K562 (cell line): Measurements from ENCODE around the gene NHS. TPM values are rescaled to one million over a fixed set of nuclear protein-coding genes. Genes with fewer than 3 reads are reported as not detected.

ENCODE experiments used
- ATAC-seq: fragments of 200-7000 bp; cut with Tn5 transposase; 3 replicates; pipeline ENCODE4 v1.9.1; 2020; ENCODE audit warnings: moderate library complexity
- BruUV-seq: library from RNA; stranded (reverse); fragments of 400-500 nt; replicated peaks from 2 replicates; lab custom pipeline; 2021; lab: Mats Ljungman, UMichigan
- CTCF ChIA-PET: fragments of 300-600 bp; formaldehyde crosslinking; extraction: SDS; loops from one replicate; lab custom pipeline; 2021; ENCODE audit warnings: low intra/inter-chr PET ratio; lab: Yijun Ruan, JAX
- POLR2A ChIA-PET: fragments of 300-600, 350-650 bp; sonication (Branson Sonifier 250); formaldehyde crosslinking; extraction: SDS; loops from one replicate; lab custom pipeline; 2021; ENCODE audit warnings: antibody characterized with exemption, inconsistent platforms; lab: Yijun Ruan, JAX
- DNase-seq, 4 experiments: peaks; one replicate each; pipeline versions ENCODE4 v3.0.0 to v3.0.0-alpha.2; 2011 to 2018; ENCODE audit warnings: low spot score in 3 of 4, mixed read lengths in 3 of 4; ENCODE audit errors: extremely low read depth in 1 of 4
- FAIRE-seq: peaks from 2 replicates; lab custom pipeline; 2011; peaks lifted over from hg19 to GRCh38; lab: Jason Lieb, UNC
- H2AFZ ChIP-seq: 2 replicates; pipeline ENCODE4 v1.6.0; 2011; ENCODE audit warnings: low read depth, low read length, control low read depth, inconsistent platforms
- H3K27ac ChIP-seq: fragments of 200-600 bp; 3 replicates; pipeline ENCODE4 v1.8.0; 2011; ENCODE audit warnings: low read depth, mild to moderate bottlenecking, control low read depth, inconsistent platforms, low read length, moderate library complexity, mixed read lengths; ENCODE audit errors: extremely low read depth
- H3K27me3 ChIP-seq, 2 experiments: fragments of 300-600 bp in 1 of 2; 2 replicates in 1 of 2; 3 replicates in 1 of 2; pipeline versions ENCODE4 v1.6.0 to v1.8.0; 2011; ENCODE audit warnings: inconsistent platforms in 2 of 2, low read length in 2 of 2, mild to moderate bottlenecking in 1 of 2, mixed read lengths in 1 of 2, moderate library complexity in 1 of 2; ENCODE audit not compliant: control insufficient read depth in 2 of 2, insufficient read depth in 2 of 2
- H3K36me3 ChIP-seq: fragments of 300-600 bp; 3 replicates; pipeline ENCODE4 v1.8.0; 2011; ENCODE audit warnings: mild to moderate bottlenecking, low read length, inconsistent platforms; ENCODE audit not compliant: control insufficient read depth, insufficient read depth
- H3K4me1 ChIP-seq, 2 experiments: fragments of 200-600 bp in 1 of 2; replicated peaks in 1 of 2; 2 replicates in 1 of 2; 3 replicates in 1 of 2; pipeline versions ENCODE4 v1.5.1 to v1.8.0; 2011; ENCODE audit warnings: inconsistent platforms in 2 of 2, low read length in 2 of 2, mild to moderate bottlenecking in 1 of 2, mixed read lengths in 1 of 2, moderate library complexity in 1 of 2; ENCODE audit not compliant: control insufficient read depth in 2 of 2, insufficient read depth in 2 of 2
- H3K4me2 ChIP-seq: 2 replicates; pipeline ENCODE4 v1.6.1; 2011; ENCODE audit warnings: low read length, control low read depth, inconsistent platforms, mixed read lengths; ENCODE audit not compliant: insufficient read depth
- H3K4me3 ChIP-seq: fragments of 200-600 bp; sonication (generic), shearing (Covaris generic); 2 replicates; pipeline ENCODE4 v1.5.1; 2016; ENCODE audit warnings: control low read depth, inconsistent platforms
- H3K79me2 ChIP-seq: fragments of 200-600 bp; 3 replicates; pipeline ENCODE4 v1.8.0; 2011; ENCODE audit warnings: low read length, inconsistent platforms; ENCODE audit not compliant: control insufficient read depth, insufficient read depth
- H3K9ac ChIP-seq, 2 experiments: 2 replicates each; pipeline versions ENCODE4 v1.6.0 to v1.6.1; 2011; ENCODE audit warnings: low read depth in 2 of 2, low read length in 2 of 2, control low read depth in 1 of 2, inconsistent platforms in 1 of 2, mild to moderate bottlenecking in 1 of 2, mixed read lengths in 1 of 2; ENCODE audit not compliant: insufficient read depth in 1 of 2
- H3K9me1 ChIP-seq: one replicate; pipeline ENCODE4 v1.6.0; 2011; ENCODE audit warnings: inconsistent platforms, mild to moderate bottlenecking, low read length, moderate library complexity; ENCODE audit not compliant: control insufficient read depth, insufficient read depth
- H3K9me3 ChIP-seq: replicated peaks from 2 replicates; pipeline ENCODE4 v1.5.1; 2011; ENCODE audit warnings: low read depth, low read length, inconsistent platforms; ENCODE audit not compliant: control insufficient read depth, insufficient read depth
- H4K20me1 ChIP-seq: replicated peaks from 2 replicates; pipeline ENCODE4 v1.6.1; 2011; ENCODE audit warnings: low read length, inconsistent platforms, mixed read lengths; ENCODE audit not compliant: control insufficient read depth, insufficient read depth
- HDAC6 ChIP-seq: IDR thresholded peaks from 2 replicates; pipeline ENCODE4 v1.6.1; 2012; ENCODE audit warnings: low read depth, mild to moderate bottlenecking, control low read depth, inconsistent platforms, low read length, moderate library complexity
- MAFG ChIP-seq: fragments of 450-650 bp; conservative IDR thresholded peaks from 2 replicates; pipeline ENCODE4 v1.6.1; 2016; ENCODE audit warnings: missing genetic modification characterization, missing compliant biosample characterization
- MGA ChIP-seq: fragments of 450-650 bp; IDR thresholded peaks from 2 replicates; pipeline ENCODE4 v1.6.1; 2016; ENCODE audit warnings: mild to moderate bottlenecking, moderate library complexity
- NCOR1 ChIP-seq: fragments of 450-650 bp; IDR thresholded peaks from 2 replicates; pipeline ENCODE4 v1.6.1; 2016; ENCODE audit warnings: mild to moderate bottlenecking, moderate library complexity
- NR1H2 ChIP-seq: sonication (generic); formaldehyde crosslinking; IDR thresholded peaks from 2 replicates; pipeline ENCODE4 v1.4.0; 2020; ENCODE audit warnings: mild to moderate bottlenecking, missing genetic modification reagents
- PHB ChIP-seq: fragments of 250-450 bp; sonication (Bioruptor Pico); IDR thresholded peaks from 2 replicates; pipeline ENCODE4 v1.5.0; 2021
- PTRF ChIP-seq: fragments of 450-650 bp; IDR thresholded peaks from 2 replicates; pipeline ENCODE4 v1.6.1; 2016; ENCODE audit warnings: mild to moderate bottlenecking, missing genetic modification characterization, missing compliant biosample characterization
- SIN3A ChIP-seq, 2 experiments: fragments of 150-350 bp in 1 of 2; IDR thresholded peaks; 2 replicates each; pipeline ENCODE4 v1.6.1; 2011 to 2016; ENCODE audit warnings: borderline replicate concordance in 2 of 2, low read depth in 2 of 2, low read length in 2 of 2, mild to moderate bottlenecking in 2 of 2, moderate library complexity in 2 of 2; ENCODE audit not compliant: control insufficient read depth in 1 of 2
- ZFX ChIP-seq: sonication (generic); formaldehyde crosslinking; IDR thresholded peaks from 2 replicates; pipeline ENCODE4 v1.8.0; 2022; ENCODE audit warnings: mild to moderate bottlenecking, missing genetic modification reagents, moderate library complexity
- ZNF232 ChIP-seq: sonication (generic); formaldehyde crosslinking; IDR thresholded peaks from 2 replicates; pipeline ENCODE4 v1.8.0; 2022; ENCODE audit warnings: mild to moderate bottlenecking, missing genetic modification reagents
- WGBS: fragments of 100-300 bp; shearing (Covaris generic); methylation state at CpG from one replicate; pipeline ENCODE4 v1.1.6; 2016; ENCODE audit warnings: low coverage, mixed read lengths; ENCODE audit not compliant: insufficient coverage; ENCODE audit errors: missing lambda C conversion rate; 5-methylcytosine and 5-hydroxymethylcytosine counted together
- in situ Hi-C: fragments of 300-500 bp; cut with MboI; formaldehyde crosslinking; loops from 4 replicates; pipeline ENCODE4 v1.15.0; 2018; ENCODE audit warnings: inconsistent platforms, mixed read lengths
- intact Hi-C: fragments of 100-400 bp; cut with micrococcal nuclease; formaldehyde crosslinking; loops from 2 replicates; pipeline ENCODE4 v1.14.2; 2022
- polyA plus RNA-seq, 8 experiments: library from polyadenylated mRNA; depleted of rRNA in 4 of 8; stranded (reverse) in 5 of 8; unstranded in 3 of 8; fragments of >200 nt; fragmentation: Nextera tagmentation in 2 of 8; fragmentation: Illumina TruSeq in 1 of 8; extraction: Ambion mirVana in 2 of 8; extraction: Trizol in 1 of 8; gene quantifications; 2 replicates each; pipeline versions ENCODE4 v1.2.1 to v1.2.3, GENCODE V29; 2011 to 2014; ENCODE audit warnings: inconsistent platforms in 1 of 8, missing spikeins in 1 of 8
- total RNA-seq, 7 experiments: library from RNA; depleted of rRNA in 6 of 7; stranded (reverse); fragments of >200 nt in 6 of 7; fragmentation: Illumina TruSeq in 2 of 7; extraction: Trizol in 2 of 7; gene quantifications; 2 replicates each; pipeline versions ENCODE4 v1.2.1 to v1.2.3, GENCODE V29; 2011 to 2021; ENCODE audit warnings: low replicate concordance in 1 of 7

Gene NHS
- total and polyA plus RNA-seq, 9 of the 15 experiments (the other 6 are each of a cell fraction or from before 2014, with no cell fraction given): 0.02 TPM; not detected in 8

DNA sequence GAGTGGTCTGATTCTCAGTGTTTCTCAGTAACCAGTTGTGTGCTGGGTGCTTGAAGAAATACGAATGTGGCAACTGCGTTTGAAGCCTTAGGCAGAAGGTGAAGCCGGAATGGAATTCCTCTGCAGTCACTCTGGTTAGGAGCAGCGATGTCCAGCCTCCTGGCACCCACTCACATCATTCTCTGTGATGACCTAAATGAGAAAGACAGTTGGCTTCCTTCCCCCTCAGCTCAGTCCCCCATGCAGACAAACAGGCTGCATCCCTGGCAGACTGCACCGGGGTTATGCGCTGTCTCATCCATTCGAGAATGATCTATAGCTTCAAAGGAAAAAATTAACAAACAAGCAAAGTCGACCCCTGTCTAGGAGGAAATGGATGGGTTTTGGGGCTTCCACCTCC, 192.2 kb downstream of the NHS start:
- BruUV-seq: no TSS peak
- WGBS: 1% methylated on average over 7 of the region's 8 CpGs
- ATAC-seq: no peak
- H3K27me3 ChIP-seq: no peaks in the 10 kb centered on the region
- FAIRE-seq: no peak
- no peaks in the 10 kb centered on the region for H3K4me1 ChIP-seq
- intact Hi-C loops: no loop called here
- no peaks in the 10 kb centered on the region for H3K36me3 ChIP-seq
- H3K4me3 ChIP-seq: no peak overlapping the region
- CTCF ChIA-PET: no interaction called here
- no peak for DNase-seq
- H2AFZ ChIP-seq: no peak overlapping the region
- H3K79me2 ChIP-seq: no peaks in the 10 kb centered on the region
- POLR2A ChIA-PET: interaction anchor here (0.8 kb wide), 1 partner anchor 23 kb away, joined by 3 read pairs; no protein-coding TSS in a partner anchor
- no peak overlapping the region for H3K9ac ChIP-seq
- no peaks in the 10 kb centered on the region for H3K9me1 ChIP-seq
- no peaks in the 10 kb centered on the region for H3K9me3 ChIP-seq
- TF ChIP-seq SIN3A (IDR thresholded peaks at IDR 0.05; ENCODE audit: borderline replicate concordance in 2 of 2, control insufficient read depth in 1 of 2, low read depth in 2 of 2, low read length in 2 of 2): no peak
- no peak for TF ChIP-seq ZNF232 (CRISPR knock-in tag)
- TF ChIP-seq MAFG (tag): no peak
- TF ChIP-seq PTRF (tag): no peak
- TF ChIP-seq ZFX (CRISPR knock-in tag): no peak
- TF ChIP-seq PHB (CRISPR knock-in tag): no peak
- TF ChIP-seq HDAC6: no peak
- TF ChIP-seq NCOR1: no peak
- TF ChIP-seq NR1H2: no peak
- TF ChIP-seq MGA: no peak
- TF ChIP-seq, all 486 proteins: peak for 0
- in situ Hi-C loops: no loop called here
- no peak overlapping the region for H3K4me2 ChIP-seq
- H3K27ac ChIP-seq: no peak overlapping the region
- H4K20me1 ChIP-seq: no peaks in the 10 kb centered on the region
